Common myeloid progenitor, CD34-positive (primary cell): ENCODE results near the gene AGMO.

Experiments
- CTCF ChIA-PET: fragments of 350-600 bp; sonication (Branson Sonifier 250); formaldehyde crosslinking; loops from one replicate; lab custom pipeline; 2021; ENCODE audit warnings: antibody characterized with exemption; lab: Charles Lee
- POLR2A ChIA-PET: fragments of 350-600 bp; sonication (Branson Sonifier 250); formaldehyde crosslinking; loops from one replicate; lab custom pipeline; 2021; ENCODE audit warnings: antibody characterized with exemption; lab: Charles Lee
- DNase-seq, 3 donors: peaks; one replicate each; pipeline versions ENCODE4 v3.0.0 to v3.0.0-alpha.2; 2013
- H3K27ac ChIP-seq, 2 experiments: 1 replicate in 1 of 2; 2 replicates in 1 of 2; pipeline ENCODE4 v1.7.0; 2013; ENCODE audit warnings: inconsistent platforms in 2 of 2, low read length in 2 of 2, mild to moderate bottlenecking in 2 of 2, low read depth in 1 of 2, moderate library complexity in 1 of 2; ENCODE audit not compliant: severe bottlenecking in 2 of 2, insufficient read depth in 1 of 2, poor library complexity in 1 of 2
- H3K27me3 ChIP-seq, 5 experiments: replicated peaks in 2 of 5; 1 replicate in 3 of 5; 2 replicates in 2 of 5; pipeline versions ENCODE4 v1.6.1 to v1.7.0; 2013; ENCODE audit warnings: low read length in 4 of 5, mild to moderate bottlenecking in 2 of 5, moderate library complexity in 2 of 5, inconsistent platforms in 1 of 5; ENCODE audit not compliant: insufficient read depth in 5 of 5, control insufficient read depth in 4 of 5
- H3K36me3 ChIP-seq, 4 experiments: 1 replicate in 2 of 4; 2 replicates in 2 of 4; pipeline versions ENCODE4 v1.6.1 to v1.7.0; 2013; ENCODE audit warnings: low read length in 3 of 4, control low read depth in 1 of 4, mild to moderate bottlenecking in 1 of 4; ENCODE audit not compliant: control insufficient read depth in 4 of 4, insufficient read depth in 4 of 4
- H3K4me1 ChIP-seq, 4 experiments: 1 replicate in 3 of 4; 2 replicates in 1 of 4; pipeline versions ENCODE4 v1.6.1 to v1.7.1; 2013; ENCODE audit warnings: low read length in 3 of 4, mild to moderate bottlenecking in 3 of 4, control low read depth in 1 of 4, inconsistent platforms in 1 of 4, moderate library complexity in 1 of 4; ENCODE audit not compliant: control insufficient read depth in 4 of 4, insufficient read depth in 4 of 4; ENCODE audit errors: control extremely low read depth in 1 of 4
- H3K4me3 ChIP-seq, 7 experiments: 1 replicate in 4 of 7; 2 replicates in 3 of 7; pipeline versions ENCODE4 v1.5.1 to v1.7.0; 2013; ENCODE audit warnings: mild to moderate bottlenecking in 7 of 7, low read length in 6 of 7, moderate library complexity in 6 of 7, inconsistent platforms in 2 of 7, low read depth in 2 of 7, control low read depth in 1 of 7; ENCODE audit not compliant: insufficient read depth in 4 of 7, control insufficient read depth in 1 of 7; ENCODE audit errors: extremely low read depth in 1 of 7
- H3K9me3 ChIP-seq, 5 experiments: 1 replicate in 4 of 5; 2 replicates in 1 of 5; pipeline versions ENCODE4 v1.6.1 to v1.7.1; 2013; ENCODE audit warnings: low read length in 4 of 5, mild to moderate bottlenecking in 2 of 5, inconsistent platforms in 1 of 5, low read depth in 1 of 5, moderate library complexity in 1 of 5; ENCODE audit not compliant: control insufficient read depth in 4 of 5, insufficient read depth in 2 of 5; ENCODE audit errors: control extremely low read depth in 1 of 5
- WGBS: methylation state at CpG from one replicate; pipeline ENCODE4 v1.1.5; 2013; ENCODE audit not compliant: insufficient coverage; 5-methylcytosine and 5-hydroxymethylcytosine counted together

AGMO gene

DNA sequence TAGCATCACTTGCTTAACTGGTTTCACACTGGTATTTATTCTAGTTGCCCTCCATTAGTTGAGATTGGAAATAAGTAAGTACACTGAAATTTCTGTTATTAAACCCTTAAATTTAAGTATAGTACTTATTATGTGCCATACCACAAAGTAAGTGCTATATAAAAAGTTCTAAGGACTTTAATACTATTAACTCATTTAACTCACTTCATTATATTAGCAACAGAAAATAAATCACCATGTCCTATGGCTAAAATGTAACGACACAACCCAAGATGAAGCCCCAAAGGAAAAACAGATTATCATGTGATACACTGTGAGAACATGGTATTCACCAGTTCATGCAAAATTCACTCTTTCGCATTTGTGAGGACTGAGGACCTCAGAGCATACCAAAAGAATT is 70.5 kb downstream of the AGMO start:
- Histone ChIP-seq H3K9me3 (peaks cover 0 to 2% (median 0%) of the 10 kb centered on the region in 5 experiments), H3K27me3 (no peaks in the 10 kb centered on the region), H3K27ac (no peak overlapping the region), H3K4me1 (no peaks in the 10 kb centered on the region), H3K36me3 (no peaks in the 10 kb centered on the region), H3K4me3 (no peak overlapping the region)
- no CpG with 5 or more reads among the region's 2 CpGs for WGBS
- CTCF ChIA-PET = no interaction called here
- DNase-seq = no peak
- POLR2A ChIA-PET = no interaction called here

GRCh38 chr7:15490291-15490690 is 71.5 kb downstream of the AGMO start:
- Histone ChIP-seq H3K36me3 (no peaks in the 10 kb centered on the region), H3K27ac (no peak overlapping the region), H3K27me3 (no peaks in the 10 kb centered on the region), H3K9me3 (no peaks in the 10 kb centered on the region), H3K4me3 (no peak overlapping the region), H3K4me1 (no peaks in the 10 kb centered on the region)
- no peak for DNase-seq
- ChIA-PET POLR2A (no interaction called here), CTCF (no interaction called here)
- no CpG with 5 or more reads among the region's 1 CpG for WGBS

DNA sequence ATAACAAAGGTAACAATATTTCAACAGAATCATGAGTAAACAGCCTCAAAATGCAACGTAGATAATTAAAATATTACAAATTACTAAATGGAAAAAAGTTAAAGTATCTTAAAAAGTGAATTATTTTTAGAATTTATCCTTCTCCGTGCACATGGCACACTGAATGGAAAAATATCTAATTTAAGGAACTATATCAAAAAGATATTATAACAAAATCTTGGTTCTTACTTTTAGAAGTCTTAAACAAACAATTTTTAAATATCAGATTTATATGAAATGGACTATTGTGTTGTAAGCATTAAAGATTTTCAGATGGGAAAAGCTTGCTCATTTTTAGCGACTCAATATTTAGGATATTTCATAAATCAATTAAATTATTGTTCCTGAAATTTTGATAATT is 72.0 kb downstream of the AGMO start:
- CTCF ChIA-PET = no interaction called here
- no peaks in the 10 kb centered on the region for H3K27me3 ChIP-seq
- no peaks in the 10 kb centered on the region for H3K36me3 ChIP-seq
- no peak overlapping the region for H3K4me3 ChIP-seq
- no peak overlapping the region for H3K27ac ChIP-seq
- POLR2A ChIA-PET = no interaction called here
- no peak for DNase-seq
- no CpG with 5 or more reads among the region's 3 CpGs for WGBS
- no peaks in the 10 kb centered on the region for H3K4me1 ChIP-seq
- H3K9me3 ChIP-seq = no peaks in the 10 kb centered on the region

GRCh38 chr7:15489383-15489782 is 72.4 kb downstream of the AGMO start:
- POLR2A ChIA-PET = no interaction called here
- 94% methylated on average over 2 of the region's 4 CpGs for WGBS
- H3K9me3 ChIP-seq = no peaks in the 10 kb centered on the region
- H3K4me3 ChIP-seq = no peak overlapping the region
- no peaks in the 10 kb centered on the region for H3K27me3 ChIP-seq
- H3K27ac ChIP-seq = no peak overlapping the region
- H3K36me3 ChIP-seq = no peaks in the 10 kb centered on the region
- CTCF ChIA-PET = no interaction called here
- H3K4me1 ChIP-seq = no peaks in the 10 kb centered on the region
- no peak for DNase-seq

GRCh38 chr7:15488401-15488800 is 73.4 kb downstream of the AGMO start:
- Histone ChIP-seq H3K4me1 (no peaks in the 10 kb centered on the region), H3K27me3 (no peaks in the 10 kb centered on the region), H3K27ac (no peak overlapping the region), H3K36me3 (no peaks in the 10 kb centered on the region), H3K4me3 (no peak overlapping the region), H3K9me3 (no peaks in the 10 kb centered on the region)
- DNase-seq = no peak
- POLR2A ChIA-PET = no interaction called here
- WGBS = no CpG with 5 or more reads among the region's 2 CpGs
- CTCF ChIA-PET = no interaction called here

DNA sequence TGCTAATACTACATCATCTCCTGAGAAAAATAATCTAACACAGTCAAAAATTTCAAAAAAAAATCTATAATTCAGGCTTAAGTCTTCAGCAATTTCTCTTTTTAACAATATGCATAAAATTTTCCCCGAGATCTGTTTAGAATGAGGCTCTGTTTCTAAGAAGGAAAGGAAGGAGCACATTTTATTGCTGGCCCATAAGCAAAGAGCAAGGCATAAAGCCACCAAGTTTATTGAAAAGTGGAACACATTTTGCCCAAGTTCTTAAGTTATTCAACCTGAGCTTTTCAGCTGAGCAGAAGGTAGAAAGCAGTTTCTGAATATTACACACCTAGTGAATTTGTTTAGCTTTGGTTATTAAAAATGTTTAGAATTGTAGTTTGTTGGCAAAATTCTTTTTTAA is 73.9 kb downstream of the AGMO start:
- no peaks in the 10 kb centered on the region for H3K36me3 ChIP-seq
- H3K4me3 ChIP-seq = no peak overlapping the region
- POLR2A ChIA-PET = no interaction called here
- DNase-seq = no peak
- no peaks in the 10 kb centered on the region for H3K9me3 ChIP-seq
- H3K4me1 ChIP-seq = no peaks in the 10 kb centered on the region
- CTCF ChIA-PET = no interaction called here
- no peak overlapping the region for H3K27ac ChIP-seq
- H3K27me3 ChIP-seq = no peaks in the 10 kb centered on the region
- no CpG with 5 or more reads among the region's 1 CpG for WGBS

DNA sequence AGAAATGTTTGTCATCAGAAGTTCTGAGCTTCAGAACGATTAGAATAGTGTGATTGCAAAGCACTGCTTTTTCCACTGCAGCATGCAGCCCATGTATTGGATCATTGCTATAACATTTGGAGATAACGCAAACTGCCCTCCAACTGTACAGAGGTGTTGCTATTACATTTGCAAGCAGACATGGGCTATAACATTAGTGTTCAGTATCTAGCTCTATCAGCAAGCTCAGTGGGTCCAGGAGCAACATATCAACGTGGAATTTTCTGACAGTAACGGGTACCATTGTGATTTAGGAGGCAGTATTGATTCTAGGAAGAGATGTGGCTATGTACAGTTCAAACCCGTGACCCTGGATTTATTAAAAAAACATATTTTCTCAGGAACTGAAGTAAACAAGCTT is 75.8 kb downstream of the AGMO start:
- 94% methylated on average over 2 of the region's 5 CpGs for whole genome bisulfite sequencing
- Histone ChIP-seq H3K27me3 (no peaks in the 10 kb centered on the region), H3K4me3 (no peak overlapping the region), H3K36me3 (no peaks in the 10 kb centered on the region), H3K4me1 (no peaks in the 10 kb centered on the region), H3K9me3 (no peaks in the 10 kb centered on the region), H3K27ac (no peak overlapping the region)
- DNase-seq = no peak
- ChIA-PET POLR2A (interaction anchor here (0.6 kb wide), 1 partner anchor 940 kb away, joined by 3 read pairs; no protein-coding TSS in a partner anchor), CTCF (no interaction called here)
